ENCODE data around the gene SPATS2L. TPM values are rescaled to one million over a fixed set of nuclear protein-coding genes. Genes with fewer than 3 reads are reported as not detected.
A peak's percentile ranks its signal among the peaks of the same experiment; 100 is the strongest.

Gene SPATS2L
- total RNA-seq, 1 donor from 2014 or later: 65.6 TPM

- Histone ChIP-seq H3K36me3 (no peaks in the 10 kb centered on the region), H3K4me1 (peaks cover 23% of the 10 kb centered on the region), H3K27me3 (no peaks in the 10 kb centered on the region), H3K9me3 (no peaks in the 10 kb centered on the region), H3K4me3 (no peak overlapping the region), H3K27ac (no peak overlapping the region)
- TF ChIP-seq CTCF (IDR thresholded peaks at IDR 0.05): peak in 1 of 3 experiments; percentile 20
- no peak for TF ChIP-seq POLR2AphosphoS5 (IDR thresholded peaks at IDR 0.05; ENCODE audit: insufficient read depth in 1 of 2, low read depth in 1 of 2)
- intact Hi-C loops (cut with DNase I): loop anchor here (5.0 kb wide), 1 partner anchor 506 kb away; no protein-coding TSS in a partner anchor
- no peak for DNase-seq (ENCODE audit: extremely low spot score in 2 of 2)
Observed at GRCh38 chr2:200483729-200484198, 177.3 kb downstream of the SPATS2L start.

- Histone ChIP-seq H3K9me3 (no peaks in the 10 kb centered on the region), H3K36me3 (peaks cover 0 to 7% of the 10 kb centered on the region in 2 donors), H3K4me3 (no peak overlapping the region), H3K27me3 (no peaks in the 10 kb centered on the region), H3K4me1 (peaks cover 13% of the 10 kb centered on the region), H3K27ac (no peak overlapping the region)
- no peak for TF ChIP-seq POLR2AphosphoS5 (IDR thresholded peaks at IDR 0.05; ENCODE audit: insufficient read depth in 1 of 2, low read depth in 1 of 2)
- no peak for TF ChIP-seq CTCF (IDR thresholded peaks at IDR 0.05)
- no peak for TF ChIP-seq POLR2A (IDR thresholded peaks at IDR 0.05)
- intact Hi-C loops (cut with DNase I): loop anchor here (5.0 kb wide), 1 partner anchor 508 kb away; no protein-coding TSS in a partner anchor
- no peak for DNase-seq (ENCODE audit: extremely low spot score in 2 of 2)
Observed at GRCh38 chr2:200484934-200485333, 178.4 kb downstream of the SPATS2L start.

- Histone ChIP-seq H3K4me3 (no peak overlapping the region), H3K9me3 (no peaks in the 10 kb centered on the region), H3K36me3 (peaks cover 0 to 18% of the 10 kb centered on the region in 2 donors), H3K27me3 (no peaks in the 10 kb centered on the region), H3K4me1 (peaks cover 7% of the 10 kb centered on the region), H3K27ac (no peak overlapping the region)
- no peak for TF ChIP-seq CTCF (IDR thresholded peaks at IDR 0.05)
- no peak for TF ChIP-seq POLR2AphosphoS5 (IDR thresholded peaks at IDR 0.05; ENCODE audit: insufficient read depth in 1 of 2, low read depth in 1 of 2)
- TF ChIP-seq POLR2A (IDR thresholded peaks at IDR 0.05): no peak
- intact Hi-C loops (cut with DNase I): no loop called here
- no peak for DNase-seq (ENCODE audit: extremely low spot score in 2 of 2)
Observed at GRCh38 chr2:200486529-200486928, 180.0 kb downstream of the SPATS2L start.

- no peak for TF ChIP-seq POLR2A (IDR thresholded peaks at IDR 0.05)
- no peak for TF ChIP-seq CTCF (IDR thresholded peaks at IDR 0.05)
- TF ChIP-seq POLR2AphosphoS5 (IDR thresholded peaks at IDR 0.05; ENCODE audit: insufficient read depth in 1 of 2, low read depth in 1 of 2): no peak
- H3K27ac ChIP-seq: no peak overlapping the region
- H3K27me3 ChIP-seq: no peaks in the 10 kb centered on the region
- no peak for DNase-seq (ENCODE audit: extremely low spot score in 2 of 2)
- peaks cover 0 to 25% of the 10 kb centered on the region in 2 donors for H3K36me3 ChIP-seq
- peaks cover 7% of the 10 kb centered on the region for H3K4me1 ChIP-seq
- no peaks in the 10 kb centered on the region for H3K9me3 ChIP-seq
- intact Hi-C loops (cut with DNase I): no loop called here
- no peak overlapping the region for H3K4me3 ChIP-seq
Observed at GRCh38 chr2:200488169-200488568, 181.7 kb downstream of the SPATS2L start.

GRCh38 chr2:200490001-200490400, 183.5 kb downstream of the SPATS2L start:
- Histone ChIP-seq H3K4me3 (no peak overlapping the region), H3K4me1 (no peaks in the 10 kb centered on the region), H3K36me3 (peaks cover 0 to 25% of the 10 kb centered on the region in 2 donors), H3K9me3 (no peaks in the 10 kb centered on the region), H3K27ac (no peak overlapping the region), H3K27me3 (no peaks in the 10 kb centered on the region)
- no peak for TF ChIP-seq POLR2A (IDR thresholded peaks at IDR 0.05)
- no peak for TF ChIP-seq POLR2AphosphoS5 (IDR thresholded peaks at IDR 0.05; ENCODE audit: insufficient read depth in 1 of 2, low read depth in 1 of 2)
- TF ChIP-seq CTCF (IDR thresholded peaks at IDR 0.05): no peak
- DNase-seq (ENCODE audit: extremely low spot score in 2 of 2): no peak
- intact Hi-C loops (cut with DNase I): no loop called here
